Measurements from ENCODE around the gene TSPAN10. TPM values are rescaled to one million over a fixed set of nuclear protein-coding genes. Genes with fewer than 3 reads are reported as not detected.
A peak's percentile ranks its signal among the peaks of the same experiment; 100 is the strongest.

TSPAN10 gene
- total RNA-seq, 2 experiments from 2014 or later = 0.38 to 0.43 TPM

DNA sequence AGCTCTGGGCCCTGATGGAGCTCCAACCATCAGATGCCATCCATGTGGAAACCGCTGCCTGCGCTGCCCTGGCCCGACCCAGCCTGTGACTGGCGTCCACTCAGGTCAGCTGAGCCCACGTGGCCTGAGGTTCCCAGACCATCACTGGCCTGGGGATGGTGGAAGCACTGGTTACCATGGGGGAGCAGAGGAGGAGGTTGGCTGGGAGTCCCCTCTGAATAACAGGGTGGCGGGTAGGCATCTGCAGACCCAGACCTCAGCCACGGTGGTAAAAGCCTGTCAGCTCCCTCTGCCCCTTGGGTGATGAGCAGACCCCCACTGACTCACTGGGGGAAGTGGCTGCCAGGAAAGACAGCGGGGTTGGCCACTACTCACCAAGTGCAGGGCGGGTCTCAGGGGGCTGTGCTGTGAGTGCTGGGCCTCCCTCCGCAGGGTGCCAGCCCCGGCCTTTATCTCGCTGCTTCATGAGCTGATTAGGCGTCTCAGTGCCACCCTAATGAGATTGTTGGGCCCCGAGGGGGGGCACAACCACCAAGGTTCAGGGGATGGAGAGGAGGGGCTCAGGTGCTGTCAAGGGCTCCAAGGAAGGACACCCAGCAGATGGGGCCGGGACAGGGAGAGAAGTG is 19.2 kb downstream of the TSPAN10 start, which contains the start of gene PDE6G:
Gene PDE6G, minus strand, starts transcription at position 425 of the 626 bp plus-strand sequence. CDS start 3,237 bp downstream, outside the sequence.
- H3K27ac Mint-ChIP-seq = peak within 1 kb of the TSS; percentile 3
- no peak for DNase-seq
- H3K9me3 Mint-ChIP-seq = no peaks in the 10 kb centered on the region
- CTCF ChIA-PET = interaction anchor here (1.1 kb wide), 1 partner anchor 8 kb away, joined by 3 read pairs; no protein-coding TSS in a partner anchor
- no peaks in the 10 kb centered on the region for H3K36me3 Mint-ChIP-seq (ENCODE audit: low read depth)
- peaks cover 28% of the 10 kb centered on the region for H3K4me1 Mint-ChIP-seq
- peaks cover 1% of the 10 kb centered on the region for H3K27me3 Mint-ChIP-seq
- no peak within 1 kb of the TSS for H3K4me3 Mint-ChIP-seq
- POLR2A ChIA-PET = interaction anchor here (1.1 to 2.8 kb wide), 3 partner anchors 9 to 47 kb away, joined by 3 to 22 read pairs (median 3); partner anchors contain the start of genes CCDC137, MRPL12 and OXLD1

DNA sequence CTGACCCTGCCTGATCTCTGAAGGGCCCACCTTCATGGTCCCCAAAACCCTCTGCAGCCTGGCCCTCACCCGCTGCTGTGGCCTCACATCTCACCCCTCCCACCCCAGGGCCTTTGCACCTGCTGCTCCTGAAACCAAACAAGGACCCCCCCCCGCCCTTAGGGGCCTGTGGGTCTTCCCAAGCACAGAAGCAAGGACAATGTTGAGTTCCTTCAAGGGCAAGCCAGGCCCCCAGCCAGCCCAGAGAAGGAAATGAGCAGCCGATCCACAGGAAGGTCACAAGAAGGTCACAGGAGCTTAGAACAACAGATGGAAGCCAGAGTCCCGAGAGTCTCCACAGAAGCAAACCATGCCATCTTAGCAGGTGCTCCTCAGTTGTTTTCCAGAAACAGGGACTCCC is 19.8 kb downstream of the TSPAN10 start:
- peaks cover under 1% of the 10 kb centered on the region for H3K27me3 Mint-ChIP-seq
- H3K27ac Mint-ChIP-seq = peak overlapping the region; percentile 3
- no peak for DNase-seq
- H3K4me3 Mint-ChIP-seq = no peak overlapping the region
- no peaks in the 10 kb centered on the region for H3K36me3 Mint-ChIP-seq (ENCODE audit: low read depth)
- H3K4me1 Mint-ChIP-seq = peaks cover 26% of the 10 kb centered on the region
- POLR2A ChIA-PET = interaction anchor here (1.1 to 2.8 kb wide), 3 partner anchors 9 to 46 kb away, joined by 3 to 22 read pairs (median 3); partner anchors contain the start of genes CCDC137, MRPL12 and OXLD1
- no peaks in the 10 kb centered on the region for H3K9me3 Mint-ChIP-seq
- CTCF ChIA-PET = no interaction called here

DNA sequence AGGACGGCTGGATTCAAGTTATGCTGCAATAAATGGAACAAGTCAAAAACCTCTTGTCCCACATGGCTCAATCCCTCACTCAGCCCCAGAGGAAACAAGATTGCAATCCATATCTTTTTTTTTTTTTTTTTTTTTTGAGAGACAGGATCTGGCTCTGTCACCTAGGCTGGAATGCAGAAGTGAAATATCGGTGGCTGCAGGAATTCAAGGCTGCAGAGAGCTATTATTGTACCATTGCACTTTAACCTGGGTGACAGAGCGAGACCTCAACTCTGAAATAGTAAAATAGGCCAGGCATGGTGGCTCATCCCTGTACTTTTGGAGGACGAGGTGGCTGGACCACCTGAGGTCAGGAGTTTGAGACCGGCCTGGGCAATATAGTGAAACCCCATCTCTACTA is 22.0 kb downstream of the TSPAN10 start:
- H3K27me3 Mint-ChIP-seq = no peaks in the 10 kb centered on the region
- POLR2A ChIA-PET = no interaction called here
- no peak overlapping the region for H3K27ac Mint-ChIP-seq
- CTCF ChIA-PET = no interaction called here
- no peaks in the 10 kb centered on the region for H3K9me3 Mint-ChIP-seq
- no peak for DNase-seq
- H3K36me3 Mint-ChIP-seq (ENCODE audit: low read depth) = peaks cover 2% of the 10 kb centered on the region
- peaks cover 31% of the 10 kb centered on the region for H3K4me1 Mint-ChIP-seq
- H3K4me3 Mint-ChIP-seq = no peak overlapping the region

DNA sequence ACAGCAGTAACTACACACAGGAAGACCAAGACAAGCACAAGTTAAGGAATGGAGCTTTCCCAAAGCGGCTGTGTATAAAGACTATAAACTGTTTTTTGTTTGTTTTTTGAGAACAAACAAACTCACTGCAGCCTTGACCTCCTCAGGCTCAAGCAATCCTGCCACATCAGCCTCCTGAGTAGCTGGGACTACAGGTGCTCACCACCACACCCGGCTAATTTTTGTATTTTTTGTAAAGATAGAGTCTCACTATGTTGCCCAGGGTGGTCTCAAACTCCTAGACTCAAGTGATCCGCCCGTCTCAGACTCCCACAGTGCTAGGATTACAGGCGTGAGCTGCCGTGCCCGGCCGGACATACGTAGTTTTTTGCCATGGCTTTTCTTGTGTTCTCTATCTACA is 23.4 kb downstream of the TSPAN10 start:
- DNase-seq = no peak
- Mint-ChIP-seq H3K27ac (no peak overlapping the region), H3K9me3 (no peaks in the 10 kb centered on the region), H3K36me3 (ENCODE audit: low read depth) (peaks cover 14% of the 10 kb centered on the region), H3K4me3 (no peak overlapping the region), H3K4me1 (peaks cover 39% of the 10 kb centered on the region), H3K27me3 (no peaks in the 10 kb centered on the region)
- ChIA-PET CTCF (no interaction called here), POLR2A (interaction anchor here (2.1 kb wide), 1 partner anchor 24 kb away, joined by 4 read pairs; the partner anchor contains the start of genes NPLOC4 and TSPAN10)

DNA sequence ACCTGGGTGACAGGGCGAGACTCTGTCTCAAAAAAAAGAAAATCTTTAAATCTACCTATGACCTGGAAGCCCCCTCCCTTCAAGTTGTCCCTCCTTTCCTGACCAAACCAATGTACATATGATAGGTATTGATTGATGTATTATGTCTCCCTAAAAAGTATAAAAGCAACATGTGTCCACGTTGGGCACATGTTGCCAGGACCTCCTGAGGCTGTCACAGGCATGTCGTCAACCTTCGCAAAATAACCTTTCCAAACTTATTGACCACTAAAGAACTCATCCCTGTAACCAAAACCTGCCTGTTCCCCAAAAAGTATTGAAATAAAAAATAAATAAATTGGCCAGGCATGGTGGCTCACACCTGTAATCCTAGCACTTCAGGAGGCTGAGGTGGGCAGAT is 25.0 kb downstream of the TSPAN10 start:
- Mint-ChIP-seq H3K36me3 (ENCODE audit: low read depth) (peaks cover 23% of the 10 kb centered on the region), H3K27ac (peak overlapping the region; percentile 94), H3K9me3 (no peaks in the 10 kb centered on the region), H3K4me3 (no peak overlapping the region), H3K4me1 (peaks cover 45% of the 10 kb centered on the region), H3K27me3 (no peaks in the 10 kb centered on the region)
- ChIA-PET POLR2A (interaction anchor here (0.8 to 2.1 kb wide), 5 partner anchors 9 to 149 kb away, joined by 3 to 9 read pairs (median 4); partner anchors contain the start of genes ARL16, HGS, NPLOC4 and TSPAN10), CTCF (no interaction called here)
- no peak for DNase-seq

DNA sequence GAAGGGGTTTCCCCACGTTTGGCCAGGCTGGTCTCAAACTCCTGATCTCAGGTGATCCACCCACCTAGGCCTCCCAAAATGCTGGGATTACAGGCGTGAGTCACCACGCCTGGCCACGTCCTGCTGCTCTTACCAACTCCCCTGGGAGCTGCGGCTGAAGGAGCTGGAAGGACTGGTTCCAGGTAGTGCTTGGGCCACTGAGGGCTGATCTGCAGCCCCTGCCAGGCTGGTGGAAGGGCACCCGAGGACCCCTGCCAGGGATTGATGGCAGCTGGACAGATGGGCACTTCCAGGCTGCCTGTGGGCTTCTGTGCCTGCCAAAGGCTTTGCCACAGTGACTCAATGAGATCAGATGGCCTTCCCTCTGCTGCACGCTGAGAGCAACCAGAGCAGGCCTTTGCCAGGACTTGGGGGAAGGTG is 27.1 kb downstream of the TSPAN10 start:
- POLR2A ChIA-PET = interaction anchor here (1.2 to 4.8 kb wide), 4 partner anchors 8 to 112 kb away, joined by 4 to 52 read pairs (median 16); partner anchors contain the start of genes FAAP100, MRPL12, NPLOC4 and PDE6G
- CTCF ChIA-PET = interaction anchor here (0.6 to 1.3 kb wide), 3 partner anchors 8 to 324 kb away, joined by 3 to 5 read pairs (median 3); partner anchors contain the start of gene PDE6G
- Mint-ChIP-seq H3K4me1 (peaks cover 55% of the 10 kb centered on the region), H3K9me3 (no peaks in the 10 kb centered on the region), H3K27me3 (no peaks in the 10 kb centered on the region), H3K36me3 (ENCODE audit: low read depth) (peaks cover 34% of the 10 kb centered on the region), H3K27ac (peak overlapping the region; percentile 94), H3K4me3 (no peak overlapping the region)
- no peak for DNase-seq

DNA sequence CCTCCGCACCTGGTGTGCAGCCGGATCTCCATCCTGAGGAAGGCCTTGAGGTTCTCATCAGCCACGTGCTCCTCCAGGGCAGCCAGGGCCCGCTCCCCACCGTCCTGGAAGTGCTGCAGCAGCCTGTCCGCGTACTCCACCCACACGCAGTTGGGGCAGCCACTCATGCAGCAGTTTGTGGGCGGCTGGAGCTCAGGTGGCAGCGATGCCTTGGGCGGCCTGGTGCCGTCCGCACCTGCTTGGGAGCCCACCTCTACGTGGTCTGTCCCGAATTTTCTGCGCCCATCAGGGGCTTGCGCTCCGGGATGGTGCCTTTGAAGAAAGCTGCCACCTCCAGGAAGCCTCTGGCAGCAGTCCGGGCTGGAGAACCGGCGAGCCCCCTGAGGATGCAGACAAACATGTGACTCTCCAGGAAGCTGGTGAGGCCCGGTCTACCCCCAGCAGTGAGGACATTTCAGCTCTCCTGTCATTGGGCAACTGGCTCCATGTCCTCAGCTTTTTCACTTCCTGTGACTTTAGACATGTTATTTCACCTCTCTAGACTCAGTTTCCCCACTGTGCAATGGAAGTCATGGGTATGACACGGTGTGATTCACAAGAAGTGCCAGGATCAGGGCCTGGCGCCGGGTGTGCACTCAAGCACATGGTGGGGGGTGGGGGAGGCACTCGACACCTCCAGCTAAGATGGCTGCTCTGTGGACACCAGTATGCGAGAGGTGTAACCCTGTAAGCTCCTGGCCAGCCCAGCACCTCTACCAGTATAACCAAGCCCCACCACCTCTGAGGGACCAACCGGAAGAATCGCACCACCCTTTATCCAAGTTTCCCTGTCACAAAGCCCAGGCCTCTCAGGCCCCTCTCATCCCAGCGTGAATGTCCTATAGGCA is 28.5 kb downstream of the TSPAN10 start:
- Mint-ChIP-seq H3K9me3 (no peaks in the 10 kb centered on the region), H3K4me3 (peak overlapping the region; percentile 93), H3K27ac (peak overlapping the region; percentile 94), H3K4me1 (peaks cover 62% of the 10 kb centered on the region), H3K36me3 (ENCODE audit: low read depth) (peaks cover 45% of the 10 kb centered on the region), H3K27me3 (no peaks in the 10 kb centered on the region)
- ChIA-PET POLR2A (interaction anchor here (0.6 to 4.8 kb wide), 16 partner anchors 9 to 358 kb away, joined by 3 to 52 read pairs (median 4); partner anchors contain the start of genes ARL16, HGS, LRRC45 and MCRIP1), CTCF (interaction anchor here (0.7 to 1.1 kb wide), 6 partner anchors 11 to 52 kb away, joined by 3 to 4 read pairs (median 3); partner anchors contain the start of genes ARL16 and HGS)
- DNase-seq = peak; percentile 62

DNA sequence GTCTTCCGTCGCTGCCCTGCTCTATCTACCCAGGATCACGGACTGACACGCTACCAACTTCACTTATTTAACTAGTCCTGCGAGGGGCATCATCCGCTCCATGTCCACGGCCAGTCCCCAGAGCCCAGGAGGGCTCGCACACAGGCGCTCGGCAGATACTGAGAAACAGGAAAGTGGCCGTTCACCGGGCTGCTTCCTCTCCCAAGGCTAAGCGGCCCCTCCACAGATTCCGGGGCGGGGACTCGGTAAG is 29.0 kb downstream of the TSPAN10 start:
- POLR2A ChIA-PET = interaction anchor here (0.7 to 4.8 kb wide), 18 partner anchors 10 to 207 kb away, joined by 3 to 52 read pairs (median 4); partner anchors contain the start of genes ARL16, HGS, MCRIP1 and MRPL12
- H3K27me3 Mint-ChIP-seq = no peaks in the 10 kb centered on the region
- H3K27ac Mint-ChIP-seq = peak overlapping the region; percentile 94
- DNase-seq = no peak
- H3K36me3 Mint-ChIP-seq (ENCODE audit: low read depth) = peaks cover 46% of the 10 kb centered on the region
- CTCF ChIA-PET = interaction anchor here (0.7 to 2.3 kb wide), 7 partner anchors 9 to 53 kb away, joined by 3 to 6 read pairs (median 3); partner anchors contain the start of genes ARL16 and HGS
- peaks cover 62% of the 10 kb centered on the region for H3K4me1 Mint-ChIP-seq
- H3K9me3 Mint-ChIP-seq = no peaks in the 10 kb centered on the region
- peak overlapping the region; percentile 93 for H3K4me3 Mint-ChIP-seq

DNA sequence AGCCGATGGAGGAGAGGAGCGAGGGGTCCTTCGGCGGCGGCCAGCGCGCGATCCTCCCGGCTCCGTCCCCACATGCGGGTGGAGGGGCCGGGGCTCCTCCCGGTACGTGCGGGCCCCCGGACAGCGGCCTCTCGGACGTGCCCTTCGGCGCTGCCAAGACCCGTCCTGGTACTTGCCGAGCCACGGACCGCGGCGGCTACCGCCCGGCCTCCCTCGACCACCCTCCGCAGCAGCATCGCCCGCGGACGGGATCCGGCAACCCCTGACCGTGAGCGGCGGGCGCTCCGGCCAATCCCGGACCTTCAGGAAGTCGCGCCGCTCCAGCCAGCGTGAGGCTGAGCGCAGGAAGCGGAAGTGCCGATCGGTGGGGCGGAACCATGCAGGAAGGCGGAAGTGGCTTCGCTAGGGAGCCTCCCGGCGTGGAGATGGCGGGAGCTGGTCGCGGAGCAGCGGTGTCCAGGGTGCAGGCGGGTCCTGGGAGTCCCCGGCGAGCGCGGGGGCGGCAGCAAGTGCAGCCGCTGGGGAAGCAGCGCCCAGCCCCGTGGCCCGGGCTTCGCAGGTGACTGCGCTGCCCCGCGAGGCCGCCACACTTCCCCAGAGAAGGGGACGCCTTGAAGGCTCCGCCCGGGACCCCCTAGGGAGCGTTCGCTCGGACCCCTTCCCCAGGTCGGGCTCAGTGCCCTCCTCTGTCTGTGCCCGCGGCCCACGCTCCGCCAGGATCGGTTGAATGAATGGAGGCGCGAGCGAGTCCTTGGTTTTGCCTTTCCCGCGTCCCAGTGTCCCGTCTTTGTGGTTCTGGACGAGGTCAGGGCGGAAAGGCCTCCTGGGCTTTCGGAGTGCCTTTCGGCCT is 29.6 kb downstream of the TSPAN10 start, which contains the start of the genes CCDC137 and OXLD1:
Gene CCDC137, plus strand, starts transcription at position 396 of the 850 bp plus-strand sequence. Its CDS starts 30 bp downstream, at position 426.
Gene OXLD1, minus strand, starts transcription at position 264 of the 850 bp plus-strand sequence. Its CDS starts 28 bp downstream, at position 236.
- H3K4me1 Mint-ChIP-seq = peaks cover 62% of the 10 kb centered on the region
- H3K27me3 Mint-ChIP-seq = no peaks in the 10 kb centered on the region
- H3K27ac Mint-ChIP-seq = peak within 1 kb of the TSS; percentile 94
- DNase-seq = peak; percentile 94
- peak within 1 kb of the TSS; percentile 93 for H3K4me3 Mint-ChIP-seq
- CTCF ChIA-PET = interaction anchor here (1.0 to 2.3 kb wide), 3 partner anchors 9 to 17 kb away, joined by 3 to 6 read pairs (median 6); partner anchors contain the start of genes ARL16 and HGS
- POLR2A ChIA-PET = interaction anchor here (0.6 to 4.8 kb wide), 16 partner anchors 9 to 296 kb away, joined by 3 to 52 read pairs (median 4); partner anchors contain the start of genes ARL16, HGS, MRPL12 and NPLOC4
- H3K9me3 Mint-ChIP-seq = no peaks in the 10 kb centered on the region
- H3K36me3 Mint-ChIP-seq (ENCODE audit: low read depth) = peaks cover 51% of the 10 kb centered on the region

DNA sequence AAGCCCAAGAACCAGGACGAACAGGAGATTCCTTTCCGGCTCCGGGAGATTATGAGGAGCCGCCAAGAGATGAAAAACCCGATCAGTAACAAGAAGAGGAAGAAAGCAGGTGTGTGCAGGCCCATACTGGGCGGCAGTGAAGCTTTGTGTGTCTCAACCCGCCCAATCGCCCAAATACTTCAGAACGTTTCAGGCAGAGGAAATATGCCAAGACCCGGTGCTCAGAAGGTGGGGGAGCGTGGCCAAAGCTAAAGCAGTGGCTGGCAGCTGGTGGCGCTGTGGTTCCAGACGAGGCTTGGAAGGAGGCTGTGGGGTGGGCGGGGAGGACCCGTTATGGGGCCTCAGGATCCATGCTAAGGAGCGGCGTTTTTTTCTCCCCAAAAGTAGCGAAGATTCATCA is 30.8 kb downstream of the TSPAN10 start:
- ChIA-PET POLR2A (interaction anchor here (1.0 to 3.2 kb wide), 6 partner anchors 8 to 309 kb away, joined by 3 to 18 read pairs (median 6); partner anchors contain the start of genes ARL16, HGS and MRPL12), CTCF (interaction anchor here (2.3 kb wide), 1 partner anchor 16 kb away, joined by 6 read pairs; the partner anchor contains the start of genes ARL16 and HGS)
- Mint-ChIP-seq H3K4me3 (peak overlapping the region; percentile 93), H3K4me1 (peaks cover 52% of the 10 kb centered on the region), H3K27ac (peak overlapping the region; percentile 76), H3K9me3 (no peaks in the 10 kb centered on the region), H3K27me3 (no peaks in the 10 kb centered on the region), H3K36me3 (ENCODE audit: low read depth) (peaks cover 63% of the 10 kb centered on the region)
- DNase-seq = no peak

DNA sequence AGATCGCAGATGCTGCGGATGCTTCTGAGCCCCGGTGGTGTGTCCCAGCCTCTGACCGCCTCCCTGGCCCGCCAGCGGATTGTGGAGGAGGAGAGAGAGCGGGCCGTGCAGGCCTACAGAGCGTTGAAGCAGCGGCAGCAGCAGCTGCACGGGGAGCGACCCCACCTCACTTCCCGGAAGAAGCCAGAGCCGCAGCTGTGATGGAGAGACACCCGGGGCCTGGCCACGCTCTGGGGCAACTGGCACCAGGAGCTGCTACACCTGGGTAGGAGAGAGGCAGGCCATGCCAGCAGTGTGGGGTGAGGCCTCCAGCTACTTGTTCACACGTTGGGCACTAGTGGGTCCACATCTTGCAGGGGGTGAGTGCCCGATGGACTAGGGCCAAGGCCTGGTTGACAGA is 35.5 kb downstream of the TSPAN10 start:
- Mint-ChIP-seq H3K27ac (no peak overlapping the region), H3K36me3 (ENCODE audit: low read depth) (peaks cover 48% of the 10 kb centered on the region), H3K4me3 (no peak overlapping the region), H3K9me3 (no peaks in the 10 kb centered on the region), H3K4me1 (peaks cover 22% of the 10 kb centered on the region), H3K27me3 (no peaks in the 10 kb centered on the region)
- ChIA-PET POLR2A (interaction anchor here (0.7 kb wide), 1 partner anchor 169 kb away, joined by 3 read pairs; no protein-coding TSS in a partner anchor), CTCF (no interaction called here)
- no peak for DNase-seq

Measured in activated CD4-positive, alpha-beta memory T cell treated with anti-CD3 and anti-CD28 coated beads, Interleukin-2, amount 10 ng/mL, durations not matched to agents 7 days and 5 days (primary cell).